ENCODE data around the gene CMTM5. TPM values are rescaled to one million over a fixed set of nuclear protein-coding genes. Genes with fewer than 3 reads are reported as not detected.

Gene CMTM5
- polyA plus RNA-seq, 1 donor (not counting 4 experiments of a cell fraction or from before 2014, with no cell fraction given): not detected

DNA sequence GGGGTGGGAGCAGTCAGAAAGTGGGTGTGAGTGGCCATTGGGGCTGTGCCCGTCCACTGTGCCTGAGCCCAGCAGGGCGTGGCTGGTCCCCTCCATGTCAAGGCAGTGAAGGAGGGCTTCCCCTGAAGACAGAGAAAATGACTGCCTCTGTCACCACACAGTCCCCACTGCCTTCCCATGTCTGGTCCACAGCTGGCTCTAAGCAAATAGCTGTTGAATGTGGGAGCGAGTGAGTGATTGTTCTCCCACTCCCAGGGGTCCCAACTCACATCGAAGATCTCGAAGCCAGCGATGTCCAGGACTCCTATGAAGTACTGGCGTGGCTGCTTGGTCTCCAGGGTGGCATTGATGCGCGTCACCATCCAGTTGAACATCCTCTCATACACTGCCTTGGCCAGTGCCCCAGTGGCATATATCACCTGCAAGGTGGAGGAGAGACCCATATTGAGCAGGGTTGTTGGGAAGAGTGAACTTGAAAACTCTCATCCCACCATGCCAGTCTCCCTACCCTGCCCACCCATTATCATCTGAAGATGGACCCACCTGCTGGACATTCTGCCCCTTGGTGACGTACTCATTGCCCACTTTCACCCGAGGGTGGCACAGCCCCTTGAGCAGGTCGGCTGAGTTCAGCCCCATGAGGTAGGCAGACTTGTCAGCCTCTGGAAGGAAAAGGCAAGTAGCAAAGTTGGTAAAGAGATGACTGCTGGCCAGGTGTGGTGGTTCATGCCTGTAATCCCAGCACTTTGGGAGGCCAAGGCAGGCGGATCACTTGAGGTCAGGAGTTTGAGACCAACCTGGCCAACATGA, 52.0 kb downstream of the CMTM5 start:
- no peaks in the 10 kb centered on the region for H3K4me1 ChIP-seq (ENCODE audit: control insufficient read depth, extremely low read depth, insufficient read depth, low read length)
- dilution Hi-C loops (cut with MboI; ENCODE audit: extremely low pct_ligation_motif_present, low sequenced_read_pairs): no loop called here
- H4K20me1 ChIP-seq (ENCODE audit: control insufficient read depth, extremely low read depth, insufficient read depth, low read length): no peaks in the 10 kb centered on the region
- no peak overlapping the region for H3K27ac ChIP-seq (ENCODE audit: control insufficient read depth, insufficient read depth, low read length)
- H3K79me2 ChIP-seq (ENCODE audit: control insufficient read depth, insufficient read depth, low read length): no peaks in the 10 kb centered on the region
- H3K9me1 ChIP-seq (ENCODE audit: control insufficient read depth, extremely low read depth, insufficient read depth, low read length): no peaks in the 10 kb centered on the region
- DNase-seq (ENCODE audit: low read depth, low spot score) (no peak), FAIRE-seq (no peak)
- H3K27me3 ChIP-seq (ENCODE audit: control insufficient read depth, extremely low read depth, insufficient read depth, low read length): peaks cover 2% of the 10 kb centered on the region
- TF ChIP-seq, protein P1, sequence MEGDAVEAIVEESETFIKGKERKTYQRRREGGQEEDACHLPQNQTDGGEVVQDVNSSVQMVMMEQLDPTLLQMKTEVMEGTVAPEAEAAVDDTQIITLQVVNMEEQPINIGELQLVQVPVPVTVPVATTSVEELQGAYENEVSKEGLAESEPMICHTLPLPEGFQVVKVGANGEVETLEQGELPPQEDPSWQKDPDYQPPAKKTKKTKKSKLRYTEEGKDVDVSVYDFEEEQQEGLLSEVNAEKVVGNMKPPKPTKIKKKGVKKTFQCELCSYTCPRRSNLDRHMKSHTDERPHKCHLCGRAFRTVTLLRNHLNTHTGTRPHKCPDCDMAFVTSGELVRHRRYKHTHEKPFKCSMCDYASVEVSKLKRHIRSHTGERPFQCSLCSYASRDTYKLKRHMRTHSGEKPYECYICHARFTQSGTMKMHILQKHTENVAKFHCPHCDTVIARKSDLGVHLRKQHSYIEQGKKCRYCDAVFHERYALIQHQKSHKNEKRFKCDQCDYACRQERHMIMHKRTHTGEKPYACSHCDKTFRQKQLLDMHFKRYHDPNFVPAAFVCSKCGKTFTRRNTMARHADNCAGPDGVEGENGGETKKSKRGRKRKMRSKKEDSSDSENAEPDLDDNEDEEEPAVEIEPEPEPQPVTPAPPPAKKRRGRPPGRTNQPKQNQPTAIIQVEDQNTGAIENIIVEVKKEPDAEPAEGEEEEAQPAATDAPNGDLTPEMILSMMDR (optimal IDR thresholded peaks at IDR 0.05 in 1 of 3, IDR thresholded peaks at IDR 0.05 in 1 of 3, conservative IDR thresholded peaks at IDR 0.05 in 1 of 3; ENCODE audit: extremely low read depth in 1 of 3, insufficient read depth in 2 of 3, low read length in 3 of 3): no peak
- no peak for TF ChIP-seq EZH2 (IDR thresholded peaks at IDR 0.05; ENCODE audit: low read length)
- no peaks in the 10 kb centered on the region for H3K36me3 ChIP-seq (ENCODE audit: control insufficient read depth in 2 of 2, extremely low read depth in 1 of 2, insufficient read depth in 2 of 2, low read length in 2 of 2)
- no peak overlapping the region for H3K9ac ChIP-seq (ENCODE audit: control insufficient read depth, extremely low read depth, insufficient read depth, low read length)
- no peak overlapping the region for H3K4me3 ChIP-seq (ENCODE audit: control insufficient read depth in 2 of 3, extremely low read depth in 1 of 3, insufficient read depth in 2 of 3, low read depth in 1 of 3, low read length in 3 of 3)
- H3K4me2 ChIP-seq (ENCODE audit: control insufficient read depth, extremely low read depth, insufficient read depth, low read depth, low read length): no peak overlapping the region
- no peaks in the 10 kb centered on the region for H3K9me3 ChIP-seq (ENCODE audit: control insufficient read depth, low read depth, low read length)
- H2AFZ ChIP-seq (ENCODE audit: control insufficient read depth, low read length): no peak overlapping the region

Small RNA genes within 50 kb of the gene (small RNA-seq; reads per million reads assigned to genes)
- gene MIR208A (ENCODE audit: insufficient read length in 3 of 3, low read depth in 3 of 3, low replicate concordance in 1 of 3) (0 reads per million in 3 experiments), gene MIR208B (ENCODE audit: insufficient read length in 3 of 3, low read depth in 3 of 3, low replicate concordance in 1 of 3) (0 to 0.25 (median 0) reads per million in 3 experiments)

Other genes starting within 250 kb of the CMTM5 start
- 28.4 to 32.8 TPM (median 29.1 TPM) in 3 replicates for gene SLC7A8, start 193.4 kb upstream of the CMTM5 start, polyA plus RNA-seq
- gene RNF212B, start 139.1 kb upstream of the CMTM5 start, polyA plus RNA-seq: not detected in 3 replicates
- gene HOMEZ, start 90.9 kb upstream of the CMTM5 start, polyA plus RNA-seq: 31.9 to 39.1 TPM (median 34.1 TPM) in 3 replicates
- gene PPP1R3E, start 74.2 kb upstream of the CMTM5 start, polyA plus RNA-seq: 1.6 to 2.5 TPM (median 1.9 TPM) in 3 replicates
- 24.0 to 45.7 TPM (median 33.9 TPM) in 3 replicates for gene BCL2L2, start 70.2 kb upstream of the CMTM5 start, polyA plus RNA-seq
- 168 to 185 TPM (median 173 TPM) in 3 replicates for gene PABPN1, start 55.6 kb upstream of the CMTM5 start, polyA plus RNA-seq
- gene SLC22A17, start 24.2 kb upstream of the CMTM5 start, polyA plus RNA-seq: 0.76 to 2.1 TPM (median 1.2 TPM) in 3 replicates
- 1.4 to 2.1 TPM (median 1.7 TPM) in 3 replicates for gene EFS, start 11.9 kb upstream of the CMTM5 start, polyA plus RNA-seq
- gene IL25, start 4.2 kb upstream of the CMTM5 start, polyA plus RNA-seq: not detected in 3 replicates
- gene MYH6, start 31.2 kb downstream of the CMTM5 start, polyA plus RNA-seq: not detected in 3 replicates
- gene MYH7, start 58.6 kb downstream of the CMTM5 start, polyA plus RNA-seq: not detected in 3 replicates
- gene NGDN, start 92.7 kb downstream of the CMTM5 start, polyA plus RNA-seq: 42.3 to 58.7 TPM (median 50.6 TPM) in 3 replicates
- 0.08 to 0.22 TPM (median 0.18 TPM) in 3 replicates for gene ZFHX2, start 174.7 kb downstream of the CMTM5 start, polyA plus RNA-seq
- 3.2 to 4.3 TPM (median 4.3 TPM) in 3 replicates for gene THTPA, start 179.2 kb downstream of the CMTM5 start, polyA plus RNA-seq
- gene AP1G2, start 190.7 kb downstream of the CMTM5 start, polyA plus RNA-seq: 119 to 230 TPM (median 128 TPM) in 3 replicates
- gene JPH4, start 201.7 kb downstream of the CMTM5 start, polyA plus RNA-seq: 0.01 to 0.04 TPM (median 0.03 TPM) in 3 replicates

Measured in keratinocyte (primary cell).